H1 (cell line): ENCODE results near the gene ZNF282. TPM values are rescaled to one million over a fixed set of nuclear protein-coding genes. Genes with fewer than 3 reads are reported as not detected.
"Not testable (repeated sequence)": the region's sequence is repeated elsewhere in the genome, so short reads cannot be mapped to it uniquely, and the experiment has no call there.

Source experiments
- CTCF ChIA-PET: fragments of 300-600 bp; sonication (Branson Sonifier 250); formaldehyde crosslinking; loops from one replicate; lab custom pipeline; 2021; ENCODE audit not compliant: partially characterized antibody; lab: Charles Lee
- POLR2A ChIA-PET: fragments of 300-600 bp; sonication (Branson Sonifier 250); formaldehyde crosslinking; loops from one replicate; lab custom pipeline; 2021; ENCODE audit warnings: inconsistent platforms; ENCODE audit not compliant: partially characterized antibody; lab: Charles Lee
- DNase-seq, 2 experiments: peaks; one replicate each; pipeline versions ENCODE4 v3.0.0 to v3.0.0-alpha.2; 2010 to 2022; ENCODE audit warnings: low spot score in 2 of 2, low read depth in 1 of 2, mixed read lengths in 1 of 2
- FAIRE-seq: peaks from 2 replicates; lab custom pipeline; 2011; peaks lifted over from hg19 to GRCh38; lab: Jason Lieb, UNC
- H2AFZ ChIP-seq: 2 replicates; pipeline ENCODE4 v1.8.1; 2012; ENCODE audit warnings: low read length, inconsistent platforms
- H2AK5ac ChIP-seq: 2 replicates; pipeline ENCODE4 v1.6.1; 2013; ENCODE audit warnings: low read depth, low read length
- H2BK120ac ChIP-seq: replicated peaks from 2 replicates; pipeline ENCODE3; 2013; ENCODE audit warnings: low read depth, low read length, inconsistent platforms
- H2BK12ac ChIP-seq: 2 replicates; pipeline ENCODE4 v1.6.1; 2013; ENCODE audit warnings: low read depth, low read length
- H2BK15ac ChIP-seq: 2 replicates; pipeline ENCODE4 v1.6.1; 2013; ENCODE audit warnings: low read length
- H2BK20ac ChIP-seq: 2 replicates; pipeline ENCODE4 v1.6.1; 2013; ENCODE audit warnings: low read length
- H2BK5ac ChIP-seq: 2 replicates; pipeline ENCODE4 v1.6.1; 2013; ENCODE audit warnings: low read depth, low read length
- H3K14ac ChIP-seq: 2 replicates; pipeline ENCODE4 v1.6.1; 2013; ENCODE audit warnings: inconsistent platforms; ENCODE audit not compliant: insufficient read length
- H3K18ac ChIP-seq: 2 replicates; pipeline ENCODE4 v1.6.1; 2013; ENCODE audit warnings: low read length; ENCODE audit errors: extremely low read depth
- H3K23ac ChIP-seq: 2 replicates; pipeline ENCODE4 v1.6.1; 2013; ENCODE audit warnings: inconsistent platforms; ENCODE audit not compliant: insufficient read length
- H3K23me2 ChIP-seq: 2 replicates; pipeline ENCODE4 v1.6.1; 2013; ENCODE audit warnings: low read depth, low read length
- H3K27ac ChIP-seq: 2 replicates; pipeline ENCODE4 v1.6.1; 2011; ENCODE audit warnings: low read depth, low read length, inconsistent platforms
- H3K27me3 ChIP-seq, 4 experiments: replicated peaks in 1 of 4; 1 replicate in 1 of 4; 2 replicates in 3 of 4; pipeline versions ENCODE4 v1.6.1 to v1.8.1; 2011 to 2013; ENCODE audit warnings: low read length in 3 of 4, mild to moderate bottlenecking in 3 of 4, inconsistent platforms in 2 of 4, mixed read lengths in 2 of 4, moderate library complexity in 1 of 4; ENCODE audit not compliant: control insufficient read depth in 3 of 4, insufficient read depth in 3 of 4; ENCODE audit errors: extremely low read depth in 1 of 4
- H3K36me3 ChIP-seq, 4 experiments: 2 replicates each; pipeline versions ENCODE4 v1.6.1 to v1.8.1; 2011 to 2013; ENCODE audit warnings: mild to moderate bottlenecking in 4 of 4, low read length in 3 of 4, moderate library complexity in 2 of 4, control low read depth in 1 of 4, inconsistent platforms in 1 of 4; ENCODE audit not compliant: insufficient read depth in 4 of 4, control insufficient read depth in 2 of 4
- H3K4ac ChIP-seq: replicated peaks from 2 replicates; pipeline ENCODE3; 2013; ENCODE audit warnings: low read length, low read depth, mixed read lengths, inconsistent platforms; ENCODE audit not compliant: insufficient read length
- H3K4me1 ChIP-seq, 4 experiments: replicated peaks in 1 of 4; 1 replicate in 1 of 4; 2 replicates in 3 of 4; pipeline versions ENCODE4 v1.6.1 to v1.8.1; 2011 to 2013; ENCODE audit warnings: low read length in 3 of 4, inconsistent platforms in 2 of 4, mixed read lengths in 1 of 4; ENCODE audit not compliant: insufficient read depth in 4 of 4, control insufficient read depth in 3 of 4
- H3K4me2 ChIP-seq, 2 experiments: 2 replicates each; pipeline versions ENCODE4 v1.6.1 to v1.8.1; 2011 to 2013; ENCODE audit warnings: low read depth in 2 of 2, low read length in 2 of 2, control low read depth in 1 of 2, inconsistent platforms in 1 of 2, mild to moderate bottlenecking in 1 of 2; ENCODE audit not compliant: insufficient read depth in 1 of 2
- H3K4me3 ChIP-seq, 4 experiments: fragments of 200-600, 300-600 bp in 1 of 4; sonication (generic), shearing (Covaris generic), sonication (Bioruptor Twin) in 1 of 4; 2 replicates each; pipeline versions ENCODE4 v1.5.1 to v1.8.1; 2011 to 2016; ENCODE audit warnings: low read length in 4 of 4, low read depth in 3 of 4, control low read depth in 2 of 4, inconsistent platforms in 2 of 4, mild to moderate bottlenecking in 2 of 4, mixed read lengths in 1 of 4, moderate library complexity in 1 of 4; ENCODE audit not compliant: insufficient read depth in 2 of 4; ENCODE audit errors: extremely low read depth in 1 of 4
- H3K56ac ChIP-seq: replicated peaks from 2 replicates; pipeline ENCODE3; 2013; ENCODE audit warnings: low read depth, mild to moderate bottlenecking, mixed read lengths, low read length, inconsistent platforms; ENCODE audit not compliant: insufficient read length
- H3K79me1 ChIP-seq: 2 replicates; pipeline ENCODE4 v1.6.1; 2013; ENCODE audit warnings: low read depth, low read length, control low read depth
- H3K79me2 ChIP-seq, 2 experiments: 2 replicates each; pipeline versions ENCODE4 v1.6.1 to v1.8.1; 2012 to 2013; ENCODE audit warnings: low read length in 2 of 2, mild to moderate bottlenecking in 2 of 2, inconsistent platforms in 1 of 2; ENCODE audit not compliant: insufficient read depth in 2 of 2, control insufficient read depth in 1 of 2
- H3K9ac ChIP-seq, 4 experiments: replicated peaks in 1 of 4; 1 replicate in 1 of 4; 2 replicates in 3 of 4; pipeline versions ENCODE4 v1.6.1 to v1.8.1; 2011 to 2013; ENCODE audit warnings: low read depth in 3 of 4, low read length in 3 of 4, control low read depth in 2 of 4, mild to moderate bottlenecking in 2 of 4, moderate library complexity in 2 of 4, inconsistent platforms in 1 of 4; ENCODE audit errors: extremely low read depth in 1 of 4
- H3K9me3 ChIP-seq, 2 experiments: 2 replicates each; pipeline versions ENCODE4 v1.6.1 to v1.8.1; 2012 to 2013; ENCODE audit warnings: mild to moderate bottlenecking in 2 of 2, moderate library complexity in 2 of 2, control low read depth in 1 of 2, inconsistent platforms in 1 of 2, low read depth in 1 of 2, low read length in 1 of 2, mixed read lengths in 1 of 2; ENCODE audit not compliant: insufficient read depth in 2 of 2
- H4K20me1 ChIP-seq, 2 experiments: replicated peaks in 1 of 2; 2 replicates each; pipeline versions ENCODE3 to v1.8.1; 2011 to 2013; ENCODE audit warnings: inconsistent platforms in 2 of 2, low read length in 2 of 2, mild to moderate bottlenecking in 1 of 2; ENCODE audit not compliant: insufficient read depth in 2 of 2, control insufficient read depth in 1 of 2
- H4K5ac ChIP-seq: 2 replicates; pipeline ENCODE4 v1.6.1; 2013; ENCODE audit warnings: low read length, low read depth, mixed read lengths, inconsistent platforms; ENCODE audit not compliant: insufficient read length
- H4K8ac ChIP-seq: 2 replicates; pipeline ENCODE4 v1.8.0; 2013; ENCODE audit warnings: mild to moderate bottlenecking, moderate library complexity, low read length, inconsistent platforms; ENCODE audit not compliant: insufficient read depth; ENCODE audit errors: extremely low read depth
- H4K91ac ChIP-seq: replicated peaks from 2 replicates; pipeline ENCODE3; 2013; ENCODE audit warnings: low read length, mixed read lengths, inconsistent platforms; ENCODE audit not compliant: insufficient read length
- WGBS, 2 experiments: shearing (Covaris generic) in 1 of 2; methylation state at CpG; one replicate each; pipeline versions ENCODE4 v1.1.6 to v1.1.7; 2013 to 2015; ENCODE audit warnings: low lambda C conversion rate in 2 of 2, mixed read lengths in 2 of 2, inconsistent platforms in 1 of 2, low coverage in 1 of 2, missing lambda C conversion rate in 1 of 2; ENCODE audit not compliant: insufficient replicate concordance in 2 of 2, insufficient coverage in 1 of 2, insufficient read length in 1 of 2; ENCODE audit errors: extremely low coverage in 1 of 2, missing lambda C conversion rate in 1 of 2; 5-methylcytosine and 5-hydroxymethylcytosine counted together
- polyA plus RNA-seq, 7 experiments: library from polyadenylated mRNA; depleted of rRNA in 3 of 7; stranded (reverse) in 5 of 7; unstranded in 2 of 7; fragments of >200 nt in 5 of 7; fragments of 200-250 nt in 2 of 7; gene quantifications; 1 replicate in 5 of 7; 2 replicates in 1 of 7; 4 replicates in 1 of 7; pipeline versions ENCODE4 v1.2.1 to v1.2.3, GENCODE V29; 2011 to 2013; ENCODE audit warnings: missing spikeins in 2 of 7, mixed read lengths in 2 of 7
- total RNA-seq: library from RNA; stranded (reverse); fragmentation: NEBNext Ultra II Directional; extraction: Animal tissue kit (Norgen Biotek cat#: 25700); gene quantifications from 2 replicates; pipeline ENCODE4 v1.2.1, GENCODE V29; 2021

The ZNF282 gene
- total and polyA plus RNA-seq, 2 of the 8 experiments (the other 6 are each of a cell fraction or from before 2014, with no cell fraction given) = 16.9 to 36.3 TPM

DNA sequence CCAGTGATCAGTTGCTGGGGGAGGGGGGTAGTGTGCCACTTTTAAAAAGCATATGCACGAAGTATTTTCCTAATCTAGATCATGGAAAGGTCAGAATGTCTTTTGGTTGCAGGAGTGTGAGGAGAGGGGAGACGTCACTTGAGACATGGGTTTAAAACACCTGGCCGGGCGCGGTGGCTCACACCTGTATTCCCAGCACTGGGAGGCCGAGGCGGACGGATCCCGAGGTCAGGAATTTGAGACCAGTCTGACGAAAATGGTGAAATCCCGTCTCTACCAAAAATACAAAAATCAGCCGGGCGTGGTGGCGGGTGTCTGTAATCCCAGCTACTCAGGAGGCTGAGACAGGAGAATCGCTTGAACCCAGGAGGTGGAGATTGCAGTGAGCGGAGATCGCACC lies 31.0 kb downstream of the ZNF282 start:
- H4K91ac ChIP-seq, H2BK120ac ChIP-seq, H3K4ac ChIP-seq, H3K23me2 ChIP-seq, H2AK5ac ChIP-seq, H3K4me2 ChIP-seq, H4K20me1 ChIP-seq, FAIRE-seq, H2BK15ac ChIP-seq, H2BK20ac ChIP-seq, H2BK12ac ChIP-seq, H2AFZ ChIP-seq, H3K18ac ChIP-seq, H3K14ac ChIP-seq, H3K23ac ChIP-seq, H3K4me3 ChIP-seq, H3K27me3 ChIP-seq, H4K5ac ChIP-seq, H3K79me1 ChIP-seq, H3K9ac ChIP-seq, H3K9me3 ChIP-seq, H2BK5ac ChIP-seq, H3K79me2 ChIP-seq, H3K27ac ChIP-seq, DNase-seq, H4K8ac ChIP-seq, H3K56ac ChIP-seq, H3K4me1 ChIP-seq: not testable (repeated sequence)
- ChIA-PET POLR2A (interaction anchor here (0.8 to 1.1 kb wide), 3 partner anchors 12 to 25 kb away, joined by 3 to 6 read pairs (median 4); no protein-coding TSS in a partner anchor), CTCF (interaction anchor here (1.5 to 1.6 kb wide), 2 partner anchors 15 to 18 kb away, joined by 3 read pairs; no protein-coding TSS in a partner anchor)
- WGBS, 2 experiments = 96% methylated on average over 17 of the region's 17 CpGs; no CpG with 5 or more reads in 1 of the 2 experiments
- H3K36me3 ChIP-seq = peaks cover 0 to 13% (median 5%) of the 10 kb centered on the region in 4 experiments; a peak in 6 of 8 replicates
